IMR-90 (cell line): ENCODE measurements around the gene ONECUT2. TPM values are rescaled to one million over a fixed set of nuclear protein-coding genes. Genes with fewer than 3 reads are reported as not detected.

Experiments
- ATAC-seq: fragments of 200-7000 bp; cut with Tn5 transposase; 2 replicates; pipeline ENCODE4 v1.9.1; 2020; ENCODE audit warnings: low read depth, mild to moderate bottlenecking, moderate library complexity
- BruUV-seq: library from RNA; stranded (reverse); fragments of 400-500 nt; replicated peaks from 2 replicates; lab custom pipeline; 2021; lab: Mats Ljungman, UMichigan
- CTCF ChIA-PET: fragments of 300-600 bp; formaldehyde crosslinking; extraction: SDS; loops from one replicate; lab custom pipeline; 2021; ENCODE audit warnings: antibody characterized with exemption; lab: Yijun Ruan, JAX
- POLR2A ChIA-PET: fragments of 300-600 bp; sonication (Branson Sonifier 250); formaldehyde crosslinking; loops from one replicate; lab custom pipeline; 2022; ENCODE audit warnings: antibody characterized with exemption; ENCODE audit not compliant: unreplicated experiment; lab: Charles Lee
- DNase-seq: peaks from one replicate; pipeline ENCODE4 v3.0.0; 2013
- H2AFZ ChIP-seq: replicated peaks from 2 replicates; pipeline ENCODE3; 2013; ENCODE audit warnings: low read length, mild to moderate bottlenecking; ENCODE audit not compliant: poor library complexity
- H2AK5ac ChIP-seq: 2 replicates; pipeline ENCODE4 v1.6.1; 2013; ENCODE audit warnings: low read depth, low read length, inconsistent platforms
- H2AK9ac ChIP-seq: replicated peaks from 2 replicates; pipeline ENCODE3; 2013; ENCODE audit warnings: mild to moderate bottlenecking, low read depth, low read length, moderate library complexity; ENCODE audit not compliant: poor library complexity
- H2BK120ac ChIP-seq: 2 replicates; pipeline ENCODE4 v1.6.1; 2013; ENCODE audit warnings: low read depth, low read length, inconsistent platforms
- H2BK15ac ChIP-seq: 3 replicates; pipeline ENCODE4 v1.6.1; 2013; ENCODE audit warnings: low read depth, low read length, inconsistent platforms
- H2BK20ac ChIP-seq: 2 replicates; pipeline ENCODE4 v1.6.1; 2013; ENCODE audit warnings: low read depth, mild to moderate bottlenecking, inconsistent platforms, low read length, moderate library complexity
- H2BK5ac ChIP-seq: 2 replicates; pipeline ENCODE4 v1.6.1; 2013; ENCODE audit warnings: mild to moderate bottlenecking, low read depth, low read length, inconsistent platforms; ENCODE audit not compliant: poor library complexity, severe bottlenecking
- H3K14ac ChIP-seq: replicated peaks from 2 replicates; pipeline ENCODE4 v1.6.1; 2013; ENCODE audit warnings: low read depth, low read length, inconsistent platforms
- H3K18ac ChIP-seq: 2 replicates; pipeline ENCODE4 v1.6.1; 2013; ENCODE audit warnings: low read depth, low read length, control low read depth
- H3K23ac ChIP-seq: 2 replicates; pipeline ENCODE4 v1.6.1; 2013; ENCODE audit warnings: low read depth, low read length, inconsistent platforms
- H3K27ac ChIP-seq: 2 replicates; pipeline ENCODE4 v1.5.1; 2013; ENCODE audit warnings: mild to moderate bottlenecking, control low read depth, low read length; ENCODE audit not compliant: insufficient read depth
- H3K27me3 ChIP-seq: 2 replicates; pipeline ENCODE4 v1.6.1; 2013; ENCODE audit warnings: low read length; ENCODE audit not compliant: control insufficient read depth, insufficient read depth
- H3K36me3 ChIP-seq: 2 replicates; pipeline ENCODE4 v1.6.1; 2013; ENCODE audit warnings: low read length, mixed read lengths; ENCODE audit not compliant: control insufficient read depth, insufficient read depth
- H3K4ac ChIP-seq: 2 replicates; pipeline ENCODE4 v1.6.1; 2013; ENCODE audit warnings: low read depth, low read length, inconsistent platforms
- H3K4me1 ChIP-seq: 2 replicates; pipeline ENCODE4 v1.6.1; 2013; ENCODE audit warnings: low read length, mixed read lengths; ENCODE audit not compliant: control insufficient read depth, insufficient read depth
- H3K4me2 ChIP-seq: 2 replicates; pipeline ENCODE4 v1.6.1; 2013; ENCODE audit warnings: low read depth, mild to moderate bottlenecking, control low read depth, low read length, moderate library complexity
- H3K4me3 ChIP-seq: 2 replicates; pipeline ENCODE4 v1.5.1; 2013; ENCODE audit warnings: low read depth, mild to moderate bottlenecking, control low read depth, low read length, moderate library complexity; ENCODE audit not compliant: insufficient read depth
- H3K56ac ChIP-seq: 2 replicates; pipeline ENCODE4 v1.6.1; 2013; ENCODE audit warnings: low read length, inconsistent platforms; ENCODE audit not compliant: insufficient read depth; ENCODE audit errors: extremely low read depth
- H3K79me1 ChIP-seq, 2 experiments: 2 replicates each; pipeline ENCODE4 v1.6.1; 2013; ENCODE audit warnings: low read length in 2 of 2, inconsistent platforms in 1 of 2, low read depth in 1 of 2
- H3K9ac ChIP-seq: 2 replicates; pipeline ENCODE4 v1.6.1; 2013; ENCODE audit warnings: low read depth, low read length, control low read depth
- H3K9me1 ChIP-seq: 2 replicates; pipeline ENCODE4 v1.6.1; 2013; ENCODE audit warnings: low read length, inconsistent platforms; ENCODE audit not compliant: insufficient read depth
- H3K9me3 ChIP-seq: 2 replicates; pipeline ENCODE4 v1.6.1; 2013; ENCODE audit warnings: low read length; ENCODE audit not compliant: control insufficient read depth, insufficient read depth
- H4K20me1 ChIP-seq: 2 replicates; pipeline ENCODE4 v1.6.1; 2013; ENCODE audit warnings: low read length, inconsistent platforms; ENCODE audit not compliant: insufficient read depth
- H4K5ac ChIP-seq: 2 replicates; pipeline ENCODE4 v1.6.1; 2013; ENCODE audit warnings: mild to moderate bottlenecking, low read depth, low read length, control low read depth
- H4K8ac ChIP-seq, 2 experiments: 2 replicates each; pipeline ENCODE4 v1.6.1; 2013; ENCODE audit warnings: low read depth in 2 of 2, low read length in 2 of 2, control low read depth in 1 of 2, inconsistent platforms in 1 of 2
- H4K91ac ChIP-seq: 2 replicates; pipeline ENCODE4 v1.6.1; 2013; ENCODE audit warnings: low read depth, low read length, inconsistent platforms; ENCODE audit not compliant: insufficient read depth
- BHLHE40 ChIP-seq: fragments of 150-350 bp; IDR thresholded peaks from 2 replicates; pipeline ENCODE4 v1.6.1; 2016; ENCODE audit warnings: mild to moderate bottlenecking, low read depth, low read length
- CEBPB ChIP-seq: IDR thresholded peaks from 2 replicates; pipeline ENCODE4 v1.6.1; 2012; ENCODE audit warnings: low read depth, low read length, improper control_type of control experiment
- CHD1 ChIP-seq: IDR thresholded peaks from 2 replicates; pipeline ENCODE4 v1.6.1; 2012; ENCODE audit warnings: low read depth, low read length, improper control_type of control experiment
- CTCF ChIP-seq: conservative IDR thresholded peaks from 2 replicates; pipeline ENCODE4 v1.5.1; 2012; ENCODE audit warnings: mild to moderate bottlenecking, low read depth, low read length, improper control_type of control experiment
- FOS ChIP-seq: fragments of 150-350 bp; IDR thresholded peaks from 2 replicates; pipeline ENCODE4 v1.6.1; 2016; ENCODE audit warnings: low read depth, low read length
- MAZ ChIP-seq: IDR thresholded peaks from 2 replicates; pipeline ENCODE4 v1.6.1; 2012; ENCODE audit warnings: low read depth, mild to moderate bottlenecking, low read length, improper control_type of control experiment, moderate library complexity, borderline replicate concordance
- MXI1 ChIP-seq: IDR thresholded peaks from 2 replicates; pipeline ENCODE4 v1.6.1; 2012; ENCODE audit warnings: low read depth, mild to moderate bottlenecking, low read length, moderate library complexity, borderline replicate concordance
- NFE2L2 ChIP-seq: fragments of 150-350 bp; IDR thresholded peaks from 2 replicates; pipeline ENCODE4 v1.6.1; 2016; ENCODE audit warnings: low read depth, mild to moderate bottlenecking, low read length
- POLR2A ChIP-seq: IDR thresholded peaks from 2 replicates; pipeline ENCODE4 v1.6.1; 2012; ENCODE audit warnings: mild to moderate bottlenecking, low read depth, low read length
- RAD21 ChIP-seq: IDR thresholded peaks from 2 replicates; pipeline ENCODE4 v1.6.1; 2012; ENCODE audit warnings: low read length, improper control_type of control experiment
- RCOR1 ChIP-seq: IDR thresholded peaks from 2 replicates; pipeline ENCODE4 v1.6.1; 2012; ENCODE audit warnings: mild to moderate bottlenecking, low read length, improper control_type of control experiment; ENCODE audit not compliant: insufficient replicate concordance
- RFX5 ChIP-seq: IDR thresholded peaks from 2 replicates; pipeline ENCODE4 v1.8.0; 2012; ENCODE audit warnings: low read depth, mild to moderate bottlenecking, low read length, moderate library complexity
- SMC3 ChIP-seq: fragments of 150-350 bp; IDR thresholded peaks from 2 replicates; pipeline ENCODE4 v1.6.1; 2016; ENCODE audit warnings: low read depth, mild to moderate bottlenecking, antibody characterized with exemption, low read length, moderate library complexity
- USF2 ChIP-seq: fragments of 150-350 bp; IDR thresholded peaks from 2 replicates; pipeline ENCODE4 v1.6.1; 2017; ENCODE audit warnings: mild to moderate bottlenecking, antibody characterized with exemption, low read length, low read depth
- WGBS, 2 experiments: methylation state at CpG; one replicate each; pipeline versions ENCODE4 v1.1.5 to v1.1.7; 2013; ENCODE audit warnings: missing lambda C conversion rate in 2 of 2; ENCODE audit not compliant: insufficient read length in 1 of 2; ENCODE audit errors: extremely low coverage in 2 of 2; 5-methylcytosine and 5-hydroxymethylcytosine counted together
- dilution Hi-C: fragments of 300-500 bp; cut with HindIII; formaldehyde crosslinking; loops from one replicate; pipeline ENCODE4 v1.14.3; 2018; ENCODE audit warnings: low sequenced_read_pairs; ENCODE audit not compliant: unreplicated experiment
- in situ Hi-C: fragments of 300-500 bp; cut with MboI; formaldehyde crosslinking; loops from 3 replicates; pipeline ENCODE4 v1.14.3; 2019; ENCODE audit warnings: low sequenced_read_pairs, inconsistent platforms, mixed read lengths
- intact Hi-C: fragments of 100-400 bp; cut with micrococcal nuclease; formaldehyde crosslinking; loops from 2 replicates; pipeline ENCODE4 v1.10.0; 2022
- polyA plus RNA-seq, 3 experiments: library from polyadenylated mRNA; depleted of rRNA; stranded (reverse); fragments of >200 nt; gene quantifications; 2 replicates each; pipeline ENCODE4 v1.2.3, GENCODE V29; 2012; ENCODE audit warnings: low replicate concordance in 1 of 3
- total RNA-seq: library from RNA; depleted of rRNA; stranded (reverse); fragments of >200 nt; gene quantifications from 2 replicates; pipeline ENCODE4 v1.2.3, GENCODE V29; 2012
- TF ChIP-seq, protein P1 (sequence below): fragments of 150-350 bp; IDR thresholded peaks from 2 replicates; pipeline ENCODE4 v1.6.1; 2016; ENCODE audit warnings: low read depth, mild to moderate bottlenecking, low read length, moderate library complexity, borderline replicate concordance

The ONECUT2 gene
- total and polyA plus RNA-seq, 2 of the 4 experiments (the other 2 are of a cell fraction) = under 0.01 to 0.02 TPM

GRCh38 chr18:57426187-57426586 lies 9.0 kb upstream of the ONECUT2 start:
- peaks cover 14% of the 10 kb centered on the region for H3K9me3 ChIP-seq
- H3K14ac ChIP-seq = no peak overlapping the region
- no peak overlapping the region for H3K18ac ChIP-seq
- H4K5ac ChIP-seq = no peak overlapping the region
- H3K79me1 ChIP-seq = no peaks in the 10 kb centered on the region
- H3K9me1 ChIP-seq = no peaks in the 10 kb centered on the region
- peaks cover 46% of the 10 kb centered on the region for H3K27me3 ChIP-seq
- BruUV-seq = no TSS peak
- H3K56ac ChIP-seq = no peak overlapping the region
- no peak overlapping the region for H3K23ac ChIP-seq
- H2BK15ac ChIP-seq = no peak overlapping the region
- no peak overlapping the region for H2BK5ac ChIP-seq
- no peaks in the 10 kb centered on the region for H3K4me1 ChIP-seq
- CTCF ChIA-PET = interaction anchor here (0.6 kb wide), 1 partner anchor 23 kb away, joined by 5 read pairs; no protein-coding TSS in a partner anchor
- H4K91ac ChIP-seq = no peak overlapping the region
- H3K4me2 ChIP-seq = no peak overlapping the region
- no peak overlapping the region for H3K27ac ChIP-seq
- no CpG with 5 or more reads among the region's 4 CpGs for WGBS, 2 experiments
- ATAC-seq = no peak
- POLR2A ChIA-PET = interaction anchor here (0.7 kb wide), 1 partner anchor 9 kb away, joined by 8 read pairs; the partner anchor contains the start of gene ONECUT2
- no peak overlapping the region for H2AFZ ChIP-seq
- H3K4me3 ChIP-seq = no peak overlapping the region
- H4K8ac ChIP-seq = no peak overlapping the region
- H3K4ac ChIP-seq = no peak overlapping the region
- no peak overlapping the region for H2BK120ac ChIP-seq
- H2AK9ac ChIP-seq = no peak overlapping the region
- TF ChIP-seq NFE2L2 = no peak
- TF ChIP-seq CTCF = no peak
- TF ChIP-seq BHLHE40 = no peak
- TF ChIP-seq RAD21 = no peak
- TF ChIP-seq SMC3 = no peak
- TF ChIP-seq CHD1 = no peak
- TF ChIP-seq RFX5 = no peak
- TF ChIP-seq MAZ = no peak
- no peak for TF ChIP-seq POLR2A
- no peak for TF ChIP-seq RCOR1
- TF ChIP-seq, protein P1, sequence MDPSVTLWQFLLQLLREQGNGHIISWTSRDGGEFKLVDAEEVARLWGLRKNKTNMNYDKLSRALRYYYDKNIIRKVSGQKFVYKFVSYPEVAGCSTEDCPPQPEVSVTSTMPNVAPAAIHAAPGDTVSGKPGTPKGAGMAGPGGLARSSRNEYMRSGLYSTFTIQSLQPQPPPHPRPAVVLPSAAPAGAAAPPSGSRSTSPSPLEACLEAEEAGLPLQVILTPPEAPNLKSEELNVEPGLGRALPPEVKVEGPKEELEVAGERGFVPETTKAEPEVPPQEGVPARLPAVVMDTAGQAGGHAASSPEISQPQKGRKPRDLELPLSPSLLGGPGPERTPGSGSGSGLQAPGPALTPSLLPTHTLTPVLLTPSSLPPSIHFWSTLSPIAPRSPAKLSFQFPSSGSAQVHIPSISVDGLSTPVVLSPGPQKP = no peak
- no peak for TF ChIP-seq MXI1
- TF ChIP-seq FOS = no peak
- no peak for TF ChIP-seq USF2
- TF ChIP-seq CEBPB = no peak
- DNase-seq = no peak
- no peak overlapping the region for H2BK20ac ChIP-seq
- no peaks in the 10 kb centered on the region for H3K36me3 ChIP-seq
- H2AK5ac ChIP-seq = no peak overlapping the region
- intact Hi-C loops = no loop called here
- H3K9ac ChIP-seq = no peak overlapping the region
- H4K20me1 ChIP-seq = no peaks in the 10 kb centered on the region
- in situ Hi-C loops = no loop called here
- dilution Hi-C loops = no loop called here
